Heart left ventricle (tissue), 13 donors: ENCODE measurements around the gene PTH2.

Source experiments
- POLR2A ChIP-seq, 2 donors: fragments of 450-650 bp; IDR thresholded peaks; one replicate each; pipeline ENCODE4 v1.6.1; 2017; ENCODE audit warnings: antibody characterized with exemption in 2 of 2, mild to moderate bottlenecking in 2 of 2, moderate library complexity in 2 of 2
- TF ChIP-seq, protein P1 (sequence below), 12 donors: fragments of 200-600 bp; sonication (generic) in 4 of 12; IDR thresholded peaks; one replicate each; pipeline versions ENCODE4 v1.5.0 to v1.8.0; 2018 to 2022; ENCODE audit warnings: antibody characterized with exemption in 12 of 12, mild to moderate bottlenecking in 5 of 12
- donor health status: ischemic (EF 13 %, LVEDD 7.1; RV severe dilation, severe dysfunction).
- donor health status: DM: no; HTN: yes; CAD: no.
- donor health status: DM: no; HTN: no; CAD: no.
- donor health status: ischemic (EF 25% LVEDD 6.9; RV normal size, moderate dysfunction).
- donor health status: ischemic (EF 25% LVEDD 5.7; RV mildly dilated, moderate dysfunction).
- donor health status: ischemic (EF 35%, LVEDD 5.7; RV mildly dilated, moderate dysfunction).
- donor health status: nonischemic (EF 11% LVEDD 7.7; RV severe dilation, severe dysfunction).
- donor health status: DM: yes; HTN: yes; CAD: no.
- donor health status: PGD.
- donor health status: ischemic (EF 29% LVEDD 5.4; RV normal size, mild dysfunction).
- donor health status: nonischemic (EF 23%, LVEDD 6.1; RV moderate dilation, normal function).

DNA sequence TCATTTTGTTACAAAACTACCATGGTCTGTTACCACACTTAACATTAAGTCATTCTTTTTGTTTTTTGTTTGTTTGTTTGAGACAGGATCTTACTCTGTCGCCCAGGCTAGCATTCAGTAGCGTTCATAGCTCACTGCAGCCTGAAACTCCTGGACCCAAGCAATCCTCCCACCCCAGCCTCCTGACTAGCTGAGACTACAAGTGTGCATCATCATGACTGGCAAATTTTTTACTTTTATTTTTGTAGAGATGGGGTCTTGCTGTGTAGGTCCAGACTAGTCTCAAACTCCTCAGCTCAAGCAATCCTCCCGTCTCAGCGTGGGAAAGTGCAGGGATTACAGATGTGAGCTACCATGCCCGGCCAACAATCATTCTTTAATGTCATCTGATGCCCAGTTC, 33.1 kb upstream of the PTH2 start:
- TF ChIP-seq, protein P1, sequence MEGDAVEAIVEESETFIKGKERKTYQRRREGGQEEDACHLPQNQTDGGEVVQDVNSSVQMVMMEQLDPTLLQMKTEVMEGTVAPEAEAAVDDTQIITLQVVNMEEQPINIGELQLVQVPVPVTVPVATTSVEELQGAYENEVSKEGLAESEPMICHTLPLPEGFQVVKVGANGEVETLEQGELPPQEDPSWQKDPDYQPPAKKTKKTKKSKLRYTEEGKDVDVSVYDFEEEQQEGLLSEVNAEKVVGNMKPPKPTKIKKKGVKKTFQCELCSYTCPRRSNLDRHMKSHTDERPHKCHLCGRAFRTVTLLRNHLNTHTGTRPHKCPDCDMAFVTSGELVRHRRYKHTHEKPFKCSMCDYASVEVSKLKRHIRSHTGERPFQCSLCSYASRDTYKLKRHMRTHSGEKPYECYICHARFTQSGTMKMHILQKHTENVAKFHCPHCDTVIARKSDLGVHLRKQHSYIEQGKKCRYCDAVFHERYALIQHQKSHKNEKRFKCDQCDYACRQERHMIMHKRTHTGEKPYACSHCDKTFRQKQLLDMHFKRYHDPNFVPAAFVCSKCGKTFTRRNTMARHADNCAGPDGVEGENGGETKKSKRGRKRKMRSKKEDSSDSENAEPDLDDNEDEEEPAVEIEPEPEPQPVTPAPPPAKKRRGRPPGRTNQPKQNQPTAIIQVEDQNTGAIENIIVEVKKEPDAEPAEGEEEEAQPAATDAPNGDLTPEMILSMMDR (IDR thresholded peaks at IDR 0.05), result no peak
- TF ChIP-seq POLR2A (IDR thresholded peaks at IDR 0.05), result no peak
